ENCODE data around the gene SRC.

Gene SRC

GRCh38 chr20:37395921-37396415 is 50.0 kb downstream of the SRC start:
- no peak for DNase-seq (ENCODE audit: low read depth in 2 of 2)

GRCh38 chr20:37396416-37397075 is 50.6 kb downstream of the SRC start:
- no peak for DNase-seq (ENCODE audit: low read depth in 2 of 2)

- no peak for DNase-seq (ENCODE audit: low read depth in 2 of 2)
Measured at GRCh38 chr20:37397076-37397953, 51.4 kb downstream of the SRC start.

- DNase-seq (ENCODE audit: low read depth in 2 of 2), result no peak
Measured at GRCh38 chr20:37397954-37398749, 52.2 kb downstream of the SRC start.

- DNase-seq (ENCODE audit: low read depth in 2 of 2), result no peak
Measured at GRCh38 chr20:37398750-37399621, 53.0 kb downstream of the SRC start.

- DNase-seq (ENCODE audit: low read depth in 2 of 2), result no peak
Measured at GRCh38 chr20:37401282-37401929, 55.5 kb downstream of the SRC start.

- no peak for DNase-seq (ENCODE audit: low read depth in 2 of 2)
Measured at GRCh38 chr20:37401930-37402675, 56.2 kb downstream of the SRC start.

GRCh38 chr20:37403107-37404033 is 57.4 kb downstream of the SRC start:
- no peak for DNase-seq (ENCODE audit: low read depth in 2 of 2)

GRCh38 chr20:37404461-37404890 is 58.5 kb downstream of the SRC start:
- DNase-seq (ENCODE audit: low read depth in 2 of 2), result no peak

GRCh38 chr20:37405351-37405897 is 59.5 kb downstream of the SRC start:
- no peak for DNase-seq (ENCODE audit: low read depth in 2 of 2)

GRCh38 chr20:37406010-37406998 is 60.4 kb downstream of the SRC start:
- DNase-seq (ENCODE audit: low read depth in 2 of 2), result peak in 1 of 2 donors; percentile 4

- DNase-seq (ENCODE audit: low read depth in 2 of 2), result no peak
Measured at GRCh38 chr20:37407019-37407566, 61.2 kb downstream of the SRC start.

- no peak for DNase-seq (ENCODE audit: low read depth in 2 of 2)
Measured at GRCh38 chr20:37407573-37408002, 61.6 kb downstream of the SRC start.

- DNase-seq (ENCODE audit: low read depth in 2 of 2), result no peak
Measured at GRCh38 chr20:37408302-37409193, 62.6 kb downstream of the SRC start.

GRCh38 chr20:37411408-37412219 is 65.7 kb downstream of the SRC start:
- no peak for DNase-seq (ENCODE audit: low read depth in 2 of 2)

Data from activated CD8-positive, alpha-beta memory T cell treated with anti-CD3 and anti-CD28 coated beads for 4 hours (primary cell).